ENCODE data around the gene ZWILCH. TPM values are rescaled to one million over a fixed set of nuclear protein-coding genes. Genes with fewer than 3 reads are reported as not detected.
A peak's percentile ranks its signal among the peaks of the same experiment; 100 is the strongest.
"Not testable (repeated sequence)": the region's sequence is repeated elsewhere in the genome, so short reads cannot be mapped to it uniquely, and the experiment has no call there.

The ZWILCH gene
- total RNA-seq, 1 donor from 2014 or later = 13.4 TPM

DNA sequence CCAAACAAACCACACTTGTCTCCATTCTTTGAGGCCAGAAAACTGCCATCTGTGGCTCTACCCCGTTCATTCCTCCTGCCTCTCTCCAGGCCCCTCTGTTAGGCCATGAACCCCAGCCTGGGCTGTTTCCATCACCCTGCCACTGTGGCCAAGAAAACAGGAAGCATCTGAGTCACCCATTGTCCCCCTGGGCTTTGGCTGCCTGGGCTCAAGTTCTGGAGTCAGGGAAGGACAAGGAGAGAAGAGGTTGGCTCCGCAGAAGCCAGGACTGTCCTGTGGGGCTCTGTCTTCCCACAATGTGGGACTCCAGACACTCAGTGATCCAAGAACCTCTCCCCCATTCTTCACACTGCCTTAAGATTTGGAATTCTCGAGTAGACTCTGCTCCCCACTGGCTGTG, 75.5 kb downstream of the ZWILCH start:
- DNase-seq (ENCODE audit: low read depth in 2 of 2) = peak; percentile 47 to 85

DNA sequence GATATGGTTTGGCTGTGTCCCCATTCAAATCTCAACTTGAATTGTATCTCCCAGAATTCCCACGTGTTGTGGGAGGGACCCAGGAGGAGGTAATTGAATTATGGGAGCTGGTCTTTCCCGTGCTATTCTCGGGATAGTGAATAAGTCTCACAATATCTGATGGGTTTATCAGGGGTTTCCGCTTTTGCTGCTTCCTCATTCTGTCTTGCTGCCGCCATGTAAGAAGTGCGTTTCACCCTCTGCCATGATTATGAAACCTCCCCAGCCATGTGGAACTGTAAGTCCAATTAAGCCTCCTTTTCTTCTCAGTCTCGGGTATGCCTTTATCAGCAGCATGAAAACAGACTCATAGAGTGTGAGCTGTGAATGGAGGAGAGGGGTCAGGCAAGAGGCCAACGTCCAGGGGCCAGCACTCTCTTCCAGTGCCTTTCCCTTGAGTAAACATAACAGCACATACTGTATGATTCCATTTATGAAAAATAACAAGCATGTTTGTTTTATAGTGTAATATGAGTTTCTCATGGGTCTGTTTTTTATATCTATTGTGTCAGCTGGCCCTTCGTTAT, 76.9 kb downstream of the ZWILCH start:
- DNase-seq (ENCODE audit: low read depth in 2 of 2) = peak in 1 of 2 donors; percentile 70

DNA sequence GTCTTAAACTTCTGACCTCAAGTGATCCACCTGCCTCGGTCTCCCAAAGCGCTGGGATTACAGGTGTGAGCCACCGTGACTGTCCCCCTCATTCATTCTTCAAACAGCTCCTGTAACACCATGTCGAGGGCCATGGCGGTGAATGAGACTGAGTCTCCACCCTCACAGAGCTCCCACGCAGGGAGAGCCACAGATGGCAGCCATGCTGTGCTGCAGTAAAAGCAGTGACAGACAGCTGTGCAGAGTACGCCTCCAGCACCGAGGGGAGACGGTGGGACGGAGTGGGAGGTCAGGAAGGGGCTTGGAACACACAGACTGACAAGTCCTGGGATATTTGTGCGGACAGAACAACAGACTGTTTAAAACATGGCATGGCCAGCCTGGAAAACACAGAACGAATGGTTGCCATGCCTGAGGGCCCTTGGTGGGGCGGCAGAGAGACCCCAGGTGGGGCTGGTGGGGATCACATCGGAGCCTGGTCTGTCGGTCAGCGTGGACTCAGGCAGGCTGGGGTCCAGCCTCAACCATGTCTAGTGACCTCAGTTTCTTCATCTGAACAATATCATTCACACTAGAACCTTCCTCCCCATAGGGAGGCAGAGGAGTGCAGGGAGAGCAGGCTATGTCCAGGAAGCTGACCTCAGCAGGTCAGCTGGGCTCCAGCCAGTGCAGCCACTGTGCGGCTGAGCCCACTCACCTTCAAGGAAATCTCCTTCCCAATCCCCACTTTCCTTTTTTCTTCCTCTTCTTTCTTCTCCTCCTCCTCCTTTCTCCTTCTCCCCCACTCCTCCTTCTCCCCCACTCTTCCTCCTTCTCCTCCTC, 81.2 kb downstream of the ZWILCH start:
- no peak for DNase-seq (ENCODE audit: low read depth in 2 of 2)

DNA sequence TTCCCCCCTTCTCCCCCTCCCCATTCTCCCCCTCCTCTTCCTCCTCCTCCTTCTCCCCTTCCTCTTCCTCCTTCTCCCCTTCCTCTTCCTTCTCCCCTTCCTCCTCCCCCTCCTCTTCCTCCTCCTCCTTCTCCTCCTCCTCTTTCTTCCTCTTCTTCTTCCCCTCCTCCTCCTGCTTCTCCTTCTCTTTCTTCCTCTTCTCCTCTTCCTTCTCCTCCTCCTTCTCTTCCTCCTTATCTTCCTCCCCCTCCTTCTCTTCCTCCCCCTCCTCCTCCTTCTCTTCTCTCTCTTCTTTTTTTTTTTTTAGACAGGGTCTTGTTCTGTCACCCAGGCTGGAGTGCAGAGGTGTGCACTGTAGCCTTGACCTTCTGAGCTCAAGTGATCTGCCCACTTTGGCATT, 81.9 kb downstream of the ZWILCH start:
- no peak for DNase-seq (ENCODE audit: low read depth in 2 of 2)

DNA sequence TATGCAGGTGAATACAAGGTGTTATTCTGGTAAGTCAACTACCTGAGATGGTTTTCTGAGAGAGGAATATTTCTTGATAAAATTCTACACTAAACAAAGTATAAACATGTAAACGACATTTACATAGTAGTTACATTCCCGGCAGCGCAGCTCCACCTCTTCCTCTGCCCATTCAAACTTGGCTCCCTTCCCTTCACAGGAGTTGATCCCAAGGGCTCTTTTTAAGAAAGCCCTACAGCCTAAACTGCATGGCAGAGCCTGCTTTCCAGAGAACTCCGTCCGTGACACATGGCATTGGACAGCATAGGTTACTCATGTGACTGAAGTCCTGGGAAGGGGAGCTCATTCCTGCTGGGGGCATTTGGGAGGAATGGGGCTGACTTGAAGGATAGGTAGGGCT, 82.6 kb downstream of the ZWILCH start:
- no peak for DNase-seq (ENCODE audit: low read depth in 2 of 2)

DNA sequence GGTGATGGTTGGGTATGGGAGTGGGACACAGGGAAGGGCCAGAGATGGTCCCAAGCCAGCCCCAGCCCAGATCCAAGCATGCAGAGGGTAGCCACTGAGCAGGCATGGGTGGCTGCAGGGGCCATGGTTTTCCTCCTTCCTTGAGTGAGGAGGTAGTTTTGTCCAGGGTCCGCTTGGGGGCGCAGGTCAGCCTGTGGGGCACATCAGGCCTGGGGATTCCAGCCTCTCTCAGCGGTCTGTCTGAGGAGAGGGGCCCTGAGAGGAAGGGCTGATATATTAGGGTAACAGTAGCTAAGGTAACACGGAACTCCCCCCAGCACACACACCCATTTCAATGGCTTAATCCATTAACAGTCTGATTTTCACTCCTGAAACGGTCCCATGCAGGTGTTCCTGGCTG, 83.4 kb downstream of the ZWILCH start:
- no peak for DNase-seq (ENCODE audit: low read depth in 2 of 2)

DNA sequence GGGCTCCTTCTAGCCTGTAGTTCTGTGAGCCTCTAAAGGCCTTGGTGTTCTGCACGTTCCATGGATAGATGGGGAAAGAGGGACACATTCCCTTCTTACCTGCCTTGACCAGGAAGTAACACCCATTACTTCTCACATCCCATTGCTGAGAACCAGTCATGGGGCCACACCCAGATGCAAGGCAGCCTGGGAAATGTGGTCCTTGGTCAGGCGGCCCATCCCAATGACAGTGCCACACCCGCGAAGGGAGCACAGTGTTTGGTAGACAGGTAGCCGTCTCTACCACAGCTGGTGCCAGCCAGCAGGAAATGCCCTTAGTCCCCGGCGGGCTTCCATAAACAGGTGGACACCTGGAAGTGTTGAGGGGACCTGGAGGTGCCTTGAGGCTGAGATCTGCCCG, 83.8 kb downstream of the ZWILCH start:
- no peak for DNase-seq (ENCODE audit: low read depth in 2 of 2)

DNA sequence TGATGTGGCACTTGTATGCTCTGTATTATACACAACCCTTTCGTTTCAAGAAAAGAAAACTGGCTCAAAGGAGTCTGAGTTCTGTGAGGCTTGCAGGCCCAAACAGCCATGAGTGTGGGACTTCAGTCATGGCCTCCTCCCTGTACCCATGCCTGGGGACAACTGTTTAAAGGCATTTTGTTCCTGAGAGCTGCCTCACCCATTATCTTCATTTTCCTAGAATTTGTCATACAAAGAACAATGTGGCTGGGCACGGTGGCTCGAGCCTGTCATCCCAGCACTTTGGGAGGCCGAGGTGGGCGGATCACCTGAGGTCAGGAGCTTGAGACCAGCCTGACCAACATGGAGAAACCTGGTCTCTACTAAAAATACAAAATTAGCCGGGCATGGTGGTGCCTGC, 84.3 kb downstream of the ZWILCH start:
- not testable (repeated sequence) for DNase-seq (ENCODE audit: low read depth in 2 of 2)

DNA sequence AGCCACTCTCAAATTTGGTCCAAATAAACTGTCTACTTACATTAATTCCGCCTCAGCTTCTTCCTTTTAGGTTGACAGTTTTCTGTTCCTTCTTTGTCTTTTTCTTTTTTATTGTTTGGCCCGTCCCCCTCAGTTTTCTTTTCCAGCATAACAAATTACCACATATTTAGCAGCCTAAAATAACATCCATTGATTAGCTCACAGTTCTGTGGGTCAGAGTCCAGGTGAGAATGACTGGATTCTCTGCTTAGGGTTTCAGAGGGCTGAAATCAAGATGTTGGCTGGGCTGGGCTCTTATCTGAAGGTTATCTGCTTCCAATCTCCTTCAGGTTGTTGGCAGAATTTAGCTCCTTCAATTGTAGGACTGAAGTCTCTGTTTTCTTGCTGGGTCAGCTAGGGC, 85.3 kb downstream of the ZWILCH start:
- DNase-seq (ENCODE audit: low read depth in 2 of 2) = no peak

DNA sequence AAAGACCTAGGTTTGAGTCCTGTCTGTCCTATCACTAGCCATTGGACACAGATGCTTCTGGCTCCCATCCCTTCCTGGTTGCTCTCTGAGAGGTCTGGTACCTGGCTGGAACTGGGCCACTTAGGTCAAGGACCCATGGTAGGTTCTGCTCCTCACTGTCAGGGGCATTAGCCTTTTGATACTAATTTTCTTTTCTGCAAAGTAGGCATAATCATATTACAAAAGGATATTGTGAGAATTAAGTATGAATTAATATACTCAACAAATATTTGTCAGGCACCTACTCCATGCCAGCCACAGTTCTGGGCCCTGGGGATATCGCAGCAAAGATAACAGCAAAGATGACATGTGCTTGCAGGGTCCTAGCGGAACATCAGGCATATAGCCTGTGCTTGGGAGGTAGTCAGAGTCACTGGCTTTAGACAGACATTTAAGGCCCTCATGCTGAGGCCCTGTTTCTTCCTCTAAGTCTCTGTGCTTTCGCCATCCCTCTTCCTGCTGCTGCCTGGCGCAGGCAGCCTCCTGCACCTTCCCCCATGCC, 86.3 kb downstream of the ZWILCH start:
- DNase-seq (ENCODE audit: low read depth in 2 of 2) = no peak

DNA sequence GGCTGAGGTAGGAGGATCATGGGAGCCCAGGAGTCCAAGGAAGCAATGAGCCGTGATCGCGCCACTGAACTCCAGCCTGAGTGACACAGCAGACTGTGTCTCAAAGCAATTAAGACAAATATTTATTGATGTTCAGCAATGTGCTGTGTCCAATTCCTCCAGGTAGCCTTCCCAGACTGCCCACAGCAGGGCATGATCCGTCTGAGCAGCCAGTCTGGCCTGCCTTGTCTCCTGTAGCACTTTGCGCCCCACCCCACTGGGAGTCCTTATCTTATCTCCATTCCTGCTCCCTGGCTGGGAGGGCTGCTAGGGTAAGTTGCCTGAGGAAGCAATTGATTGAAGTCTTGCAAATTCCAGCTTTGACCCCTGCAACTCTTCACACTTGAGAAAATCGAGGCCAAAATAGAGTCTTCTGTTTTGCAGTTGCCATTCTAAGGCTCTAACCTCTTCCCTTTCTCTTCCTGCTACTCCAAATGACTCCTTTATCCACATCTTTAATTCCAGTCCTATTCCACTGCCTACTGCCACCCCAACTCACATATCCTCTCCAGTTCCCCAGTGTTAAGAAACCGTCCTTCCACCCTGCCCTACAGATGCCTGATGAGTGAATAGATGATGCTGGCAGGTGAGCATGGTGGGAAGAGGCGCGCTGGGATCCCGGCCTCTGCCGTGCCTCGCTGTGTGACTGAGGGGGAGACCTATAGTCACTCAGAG, 87.5 kb downstream of the ZWILCH start:
- no peak for DNase-seq (ENCODE audit: low read depth in 2 of 2)

DNA sequence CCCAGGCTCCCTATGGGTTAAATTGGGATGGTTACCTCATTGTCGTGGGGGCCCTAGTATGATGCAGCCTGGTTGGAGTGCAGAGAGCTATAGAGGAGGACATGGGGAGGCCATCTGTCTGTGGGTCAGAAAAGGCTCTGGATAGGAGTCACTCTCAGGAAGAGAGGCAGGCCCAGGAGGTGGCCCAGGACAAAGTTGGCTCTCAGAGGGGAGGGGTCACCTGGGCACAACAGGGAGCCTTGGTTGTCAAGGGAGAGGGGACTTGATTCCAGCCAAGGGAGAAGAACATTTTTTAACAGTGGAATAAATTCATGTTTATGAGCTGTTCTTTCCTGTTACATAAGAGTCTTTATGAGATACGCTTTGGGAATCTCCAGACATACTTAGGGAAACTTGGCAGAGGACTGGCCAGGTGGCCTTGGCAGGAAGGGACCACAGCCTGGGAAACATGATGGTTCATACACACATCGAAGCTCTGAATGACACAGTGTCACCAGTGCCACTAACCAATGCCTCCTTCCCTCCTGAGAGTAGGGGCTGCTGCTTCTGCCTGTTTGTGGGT, 88.2 kb downstream of the ZWILCH start:
- peak in 1 of 2 donors; percentile 26 for DNase-seq (ENCODE audit: low read depth in 2 of 2)

DNA sequence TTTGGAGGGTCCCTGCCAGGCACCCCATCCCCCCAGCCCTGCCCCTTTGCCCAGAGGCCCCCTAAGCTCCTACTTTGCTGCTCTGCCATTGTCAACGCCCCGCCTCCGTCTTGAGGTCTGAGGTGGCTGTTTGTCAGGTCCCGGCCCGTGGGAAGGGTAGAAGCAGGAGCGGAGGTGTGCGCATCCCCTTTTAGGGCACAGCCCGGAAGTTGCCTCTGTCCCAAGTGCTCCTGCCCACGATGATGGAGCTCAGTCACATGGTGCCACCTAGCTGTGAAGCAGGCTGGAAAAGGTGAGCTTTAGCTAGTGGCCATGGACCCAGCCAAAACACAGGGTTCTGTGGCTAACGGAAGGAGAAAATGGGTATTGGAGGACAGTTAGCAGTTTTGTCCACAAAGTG, 89.2 kb downstream of the ZWILCH start:
- DNase-seq (ENCODE audit: low read depth in 2 of 2) = no peak

DNA sequence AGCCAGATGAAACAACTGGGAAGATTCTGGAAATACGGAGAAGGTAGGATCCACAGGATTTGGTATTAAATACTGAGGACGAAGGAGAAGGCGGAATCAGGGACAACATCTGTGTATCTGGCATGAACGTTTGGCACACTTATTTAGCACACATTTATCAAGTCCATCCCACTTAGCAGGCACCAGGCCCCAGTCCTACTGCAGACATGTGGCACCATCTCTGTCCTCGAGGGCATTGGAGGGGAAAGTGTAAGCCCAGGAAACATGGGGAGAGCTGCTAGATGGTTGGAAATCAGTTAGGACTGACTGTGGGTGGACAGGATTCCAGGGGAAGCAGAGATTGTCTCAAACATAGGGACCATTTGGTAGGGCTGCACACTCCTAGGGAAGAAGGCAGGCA, 89.7 kb downstream of the ZWILCH start:
- DNase-seq (ENCODE audit: low read depth in 2 of 2) = no peak

DNA sequence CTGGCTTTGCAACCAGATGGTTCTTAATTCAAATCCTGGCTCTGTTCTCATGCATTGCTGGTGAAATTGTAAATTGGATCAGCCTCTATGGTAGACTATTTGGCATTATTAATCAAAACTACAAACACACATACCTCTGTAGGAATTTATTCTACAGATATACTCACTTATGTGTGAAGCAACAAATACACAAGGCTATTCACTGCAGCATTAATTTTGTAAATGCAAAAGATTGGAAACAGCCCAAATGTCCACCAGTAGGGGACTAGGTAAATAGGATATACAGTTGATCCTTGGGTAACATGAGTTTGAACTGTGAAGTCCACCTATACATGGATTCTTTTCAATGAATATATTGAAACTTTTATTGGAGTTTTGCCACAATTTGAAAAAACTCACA, 90.2 kb downstream of the ZWILCH start:
- DNase-seq (ENCODE audit: low read depth in 2 of 2) = no peak

DNA sequence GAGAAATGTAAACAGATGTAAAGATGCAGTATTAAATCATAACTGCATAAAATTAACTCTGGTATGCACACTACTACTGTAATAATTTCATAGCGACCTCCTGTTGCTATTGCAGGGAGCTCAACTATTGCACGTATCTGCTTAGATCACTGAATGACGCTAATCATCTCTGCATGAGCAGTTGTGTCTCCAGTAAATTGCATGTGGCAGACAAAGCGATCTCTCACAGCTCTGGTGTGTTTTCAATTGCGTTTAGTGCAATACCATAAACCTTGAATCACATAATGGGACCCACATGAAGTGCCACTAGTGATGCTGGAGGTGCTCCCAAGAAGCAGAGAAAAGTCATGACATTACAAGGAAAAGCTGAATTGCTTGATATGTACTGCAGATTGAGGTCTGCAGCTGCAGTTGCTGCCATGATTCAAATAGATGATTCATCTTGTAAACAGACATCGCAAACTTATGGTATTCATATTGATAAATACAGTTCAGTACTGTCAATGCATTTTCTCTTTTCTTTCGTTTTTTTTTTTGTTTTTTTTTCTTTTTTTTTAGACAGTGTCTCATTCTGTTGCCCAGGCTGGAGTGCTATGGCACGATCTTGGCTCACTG, 90.9 kb downstream of the ZWILCH start:
- DNase-seq (ENCODE audit: low read depth in 2 of 2) = no peak

DNA sequence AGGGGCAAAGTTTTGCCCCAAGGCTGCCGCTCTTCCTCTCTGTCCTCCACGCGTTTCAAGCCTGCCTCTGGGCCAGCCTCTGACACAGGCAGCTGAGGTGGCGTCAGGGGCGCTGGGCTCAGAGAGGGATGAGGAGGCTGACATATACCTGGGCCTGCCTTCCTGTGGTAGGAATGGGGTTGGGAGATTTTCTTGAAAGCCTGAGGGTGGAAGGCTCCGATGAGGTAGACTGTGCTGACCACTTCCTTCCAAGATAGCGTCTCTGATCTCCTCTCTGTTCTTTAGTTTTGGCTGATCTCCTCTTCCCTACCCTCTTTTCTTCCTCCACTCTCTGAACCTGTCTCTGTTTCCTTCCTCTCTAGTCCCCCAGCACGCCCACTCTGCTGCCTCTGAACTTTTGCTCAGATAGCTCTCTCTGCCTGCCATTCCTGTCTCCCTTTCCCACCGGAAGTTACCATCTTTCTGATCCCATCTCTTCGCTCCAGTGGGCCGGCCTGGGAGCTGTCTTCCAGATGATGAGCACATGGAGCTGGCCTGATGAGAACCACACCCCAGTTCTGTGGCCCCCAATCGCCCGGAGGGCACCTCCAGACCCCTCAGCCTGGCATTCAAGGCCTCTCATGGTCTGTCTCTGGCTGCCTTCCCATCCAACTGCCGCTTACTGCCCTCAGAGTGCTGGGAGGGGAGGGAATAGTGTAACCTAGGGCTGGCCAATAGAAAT, 93.1 kb downstream of the ZWILCH start:
- no peak for DNase-seq (ENCODE audit: low read depth in 2 of 2)

Measured in dermis microvascular lymphatic vessel endothelial cell (primary cell).